ENCODE measurements around the gene CPSF3. TPM values are rescaled to one million over a fixed set of nuclear protein-coding genes. Genes with fewer than 3 reads are reported as not detected.

Gene CPSF3
- total and polyA plus RNA-seq, 9 of the 15 experiments (the other 6 are each of a cell fraction or from before 2014, with no cell fraction given) = 54.2 to 151 (median 94.5) TPM

DNA sequence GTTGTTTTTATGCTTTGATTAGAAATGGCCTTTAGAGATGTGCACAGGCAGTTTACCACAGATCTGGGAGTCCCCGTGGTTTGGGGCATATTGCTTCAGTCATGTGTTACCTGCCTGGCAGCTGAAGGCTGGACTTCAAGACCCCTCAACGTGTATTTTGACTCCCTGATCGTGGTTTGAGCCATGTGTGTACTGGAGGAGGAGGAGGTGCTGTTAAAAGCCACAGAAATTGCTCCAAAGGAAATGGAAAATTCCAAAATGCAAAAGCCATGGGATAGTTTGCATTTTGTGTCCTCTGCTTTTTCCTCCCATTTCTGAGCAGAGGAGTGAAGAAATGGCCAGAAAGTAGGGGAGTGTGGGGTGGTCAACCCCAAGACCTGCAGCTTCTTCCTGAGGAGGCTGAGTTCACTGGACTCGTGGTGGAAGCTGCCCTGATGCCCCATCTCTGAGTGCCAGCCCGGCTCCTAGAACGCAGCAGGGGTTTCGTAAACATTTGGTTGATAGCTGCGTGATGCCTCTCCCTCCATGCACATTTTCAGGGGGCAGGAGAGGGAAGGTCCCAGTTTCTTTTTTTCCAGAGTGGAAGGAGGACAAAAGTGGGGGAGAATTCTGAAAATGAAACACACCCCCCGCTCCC is 45.9 kb upstream of the CPSF3 start:
- Histone ChIP-seq H3K27ac (ENCODE audit: extremely low read depth, low read depth, low read length) (no peak overlapping the region), H3K36me3 (ENCODE audit: control insufficient read depth, insufficient read depth, low read length) (no peaks in the 10 kb centered on the region), H3K9me1 (ENCODE audit: control insufficient read depth, insufficient read depth, low read length) (no peaks in the 10 kb centered on the region), H3K79me2 (ENCODE audit: control insufficient read depth, insufficient read depth, low read length) (no peaks in the 10 kb centered on the region), H2AFZ (ENCODE audit: low read depth, low read length) (no peak overlapping the region), H3K27me3 (ENCODE audit: control insufficient read depth in 2 of 2, insufficient read depth in 2 of 2, low read length in 2 of 2) (peaks cover 2 to 34% of the 10 kb centered on the region in 2 experiments; a peak in 2 of 5 replicates), H3K9ac (ENCODE audit: insufficient read depth in 1 of 2, low read depth in 2 of 2, low read length in 2 of 2) (0 out of 4 replicates have a peak overlapping the region, but pooled peaks of 1 of the 2 experiments have one; percentile 21), H4K20me1 (replicated peaks; ENCODE audit: control insufficient read depth, insufficient read depth, low read length) (no peaks in the 10 kb centered on the region), H3K4me2 (ENCODE audit: insufficient read depth, low read length) (no peak overlapping the region), H3K4me3 (no peak overlapping the region), H3K9me3 (replicated peaks; ENCODE audit: control insufficient read depth, insufficient read depth, low read depth, low read length) (no peaks in the 10 kb centered on the region), H3K4me1 (replicated peaks in 1 of 2; ENCODE audit: control insufficient read depth in 2 of 2, insufficient read depth in 2 of 2, low read length in 2 of 2) (peaks cover 4 to 7% of the 10 kb centered on the region in 2 experiments; a peak in 3 of 5 replicates)
- POLR2A ChIA-PET = interaction anchor here (0.7 to 1.2 kb wide), 3 partner anchors 12 to 401 kb away, joined by 3 to 5 read pairs (median 3); no protein-coding TSS in a partner anchor
- TF ChIP-seq ZNF134 (CRISPR knock-in tag; conservative IDR thresholded peaks at IDR 0.05) (no peak), ZNF696 (CRISPR knock-in tag; conservative IDR thresholded peaks at IDR 0.05) (no peak), BCL6 (CRISPR knock-in tag; IDR thresholded peaks at IDR 0.05) (no peak), ZNF589 (CRISPR knock-in tag; IDR thresholded peaks at IDR 0.05; ENCODE audit: low read depth) (no peak), ZNF133 (CRISPR knock-in tag; IDR thresholded peaks at IDR 0.05) (no peak), GABPB1 (CRISPR knock-in tag; IDR thresholded peaks at IDR 0.05) (no peak), MEIS2 (IDR thresholded peaks at IDR 0.05; ENCODE audit: partially characterized antibody) (no peak), ESRRB (CRISPR knock-in tag; IDR thresholded peaks at IDR 0.05; ENCODE audit: borderline replicate concordance) (no peak), CC2D1A (IDR thresholded peaks at IDR 0.05) (no peak), NFE2 (IDR thresholded peaks at IDR 0.05; ENCODE audit: low read depth) (no peak), KLF6 (CRISPR knock-in tag; IDR thresholded peaks at IDR 0.05; ENCODE audit: borderline replicate concordance) (no peak)
- ATAC-seq (no peak), FAIRE-seq (no peak), DNase-seq (ENCODE audit: extremely low read depth in 1 of 4, low spot score in 3 of 4) (no peak)
- no TSS peak for BruUV-seq (replicated peaks)
- WGBS (ENCODE audit: insufficient coverage, low coverage, missing lambda C conversion rate) = 23% methylated on average over 9 of the region's 9 CpGs
- intact Hi-C loops (cut with micrococcal nuclease) = no loop called here
- CTCF ChIA-PET (ENCODE audit: low intra/inter-chr PET ratio) = interaction anchor here (0.8 kb wide), 1 partner anchor 235 kb away, joined by 3 read pairs; no protein-coding TSS in a partner anchor
- in situ Hi-C loops (cut with MboI) = no loop called here
